SK-N-SH treated with all-trans-retinoic acid at 6 μM for 48 hours (cell line): ENCODE measurements around the gene COPG2.

ENCODE experiments used
- BACH2 ChIP-seq: fragments of 250-450 bp; sonication (Bioruptor Pico); IDR thresholded peaks from 2 replicates; pipeline ENCODE4 v1.9.0; 2021; ENCODE audit warnings: mild to moderate bottlenecking, borderline replicate concordance
- GLIS3 ChIP-seq: fragments of 250-450 bp; sonication (Bioruptor Pico); IDR thresholded peaks from 2 replicates; pipeline ENCODE4 v1.5.0; 2020; ENCODE audit warnings: mild to moderate bottlenecking, moderate library complexity
- PPARA ChIP-seq: fragments of 250-450 bp; sonication (Bioruptor Pico); IDR thresholded peaks from 2 replicates; pipeline ENCODE4 v1.5.0; 2020; ENCODE audit warnings: mild to moderate bottlenecking, borderline replicate concordance
- SNAI2 ChIP-seq: fragments of 250-450 bp; sonication (Bioruptor Pico); IDR thresholded peaks from 2 replicates; pipeline ENCODE4 v1.5.0; 2020; ENCODE audit warnings: mild to moderate bottlenecking, moderate library complexity
- TCF4 ChIP-seq: fragments of 250-450 bp; sonication (Bioruptor Pico); IDR thresholded peaks from 2 replicates; pipeline ENCODE4 v1.8.0; 2021; ENCODE audit warnings: mild to moderate bottlenecking, moderate library complexity, borderline replicate concordance
- ZNF8 ChIP-seq: fragments of 450-650 bp; formaldehyde crosslinking; IDR thresholded peaks from 2 replicates; pipeline ENCODE4 v1.5.0; 2020; ENCODE audit warnings: mild to moderate bottlenecking, moderate library complexity
- TF ChIP-seq, protein P1 (sequence below): fragments of 250-450 bp; sonication (Bioruptor Pico); IDR thresholded peaks from 2 replicates; pipeline ENCODE4 v1.5.1; 2021; ENCODE audit warnings: mild to moderate bottlenecking, moderate library complexity
- TF ChIP-seq, protein P2 (sequence below): fragments of 250-450 bp; sonication (Bioruptor Pico); IDR thresholded peaks from 2 replicates; pipeline ENCODE4 v1.5.0; 2020; ENCODE audit warnings: mild to moderate bottlenecking, moderate library complexity
- TF ChIP-seq, protein P3 (sequence below): fragments of 250-450 bp; sonication (Bioruptor Pico); IDR thresholded peaks from 2 replicates; pipeline ENCODE4 v1.8.0; 2020; ENCODE audit warnings: mild to moderate bottlenecking, moderate library complexity, borderline replicate concordance

DNA sequence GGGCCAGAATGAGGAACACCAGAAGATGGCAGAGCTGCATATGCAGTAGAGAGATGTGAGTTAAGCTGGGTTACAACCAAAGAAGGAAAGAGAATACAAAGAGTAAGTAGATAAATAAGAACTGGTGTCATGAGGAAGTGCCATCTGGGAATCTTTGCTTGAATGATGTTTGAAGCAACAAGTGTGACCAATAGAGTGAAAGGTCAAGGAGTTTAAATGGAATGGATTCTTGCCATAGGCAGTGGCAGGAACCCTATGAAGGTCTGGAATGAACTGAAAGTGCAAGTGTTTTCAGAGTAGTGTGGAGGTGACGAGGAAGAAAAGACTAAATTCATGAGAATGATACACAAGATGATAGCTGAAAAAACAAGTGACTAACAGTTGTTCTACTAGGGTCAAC lies 155.1 kb downstream of the COPG2 start:
- no peak for TF ChIP-seq GLIS3 (CRISPR knock-in tag)
- TF ChIP-seq TCF4 (CRISPR knock-in tag), result no peak
- TF ChIP-seq, protein P1, sequence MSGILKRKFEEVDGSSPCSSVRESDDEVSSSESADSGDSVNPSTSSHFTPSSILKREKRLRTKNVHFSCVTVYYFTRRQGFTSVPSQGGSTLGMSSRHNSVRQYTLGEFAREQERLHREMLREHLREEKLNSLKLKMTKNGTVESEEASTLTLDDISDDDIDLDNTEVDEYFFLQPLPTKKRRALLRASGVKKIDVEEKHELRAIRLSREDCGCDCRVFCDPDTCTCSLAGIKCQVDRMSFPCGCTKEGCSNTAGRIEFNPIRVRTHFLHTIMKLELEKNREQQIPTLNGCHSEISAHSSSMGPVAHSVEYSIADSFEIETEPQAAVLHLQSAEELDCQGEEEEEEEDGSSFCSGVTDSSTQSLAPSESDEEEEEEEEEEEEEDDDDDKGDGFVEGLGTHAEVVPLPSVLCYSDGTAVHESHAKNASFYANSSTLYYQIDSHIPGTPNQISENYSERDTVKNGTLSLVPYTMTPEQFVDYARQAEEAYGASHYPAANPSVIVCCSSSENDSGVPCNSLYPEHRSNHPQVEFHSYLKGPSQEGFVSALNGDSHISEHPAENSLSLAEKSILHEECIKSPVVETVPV (CRISPR knock-in tag), result no peak
- no peak for TF ChIP-seq SNAI2 (CRISPR knock-in tag)
- no peak for TF ChIP-seq PPARA (CRISPR knock-in tag)
- TF ChIP-seq ZNF8 (CRISPR knock-in tag), result no peak
- TF ChIP-seq, protein P2, sequence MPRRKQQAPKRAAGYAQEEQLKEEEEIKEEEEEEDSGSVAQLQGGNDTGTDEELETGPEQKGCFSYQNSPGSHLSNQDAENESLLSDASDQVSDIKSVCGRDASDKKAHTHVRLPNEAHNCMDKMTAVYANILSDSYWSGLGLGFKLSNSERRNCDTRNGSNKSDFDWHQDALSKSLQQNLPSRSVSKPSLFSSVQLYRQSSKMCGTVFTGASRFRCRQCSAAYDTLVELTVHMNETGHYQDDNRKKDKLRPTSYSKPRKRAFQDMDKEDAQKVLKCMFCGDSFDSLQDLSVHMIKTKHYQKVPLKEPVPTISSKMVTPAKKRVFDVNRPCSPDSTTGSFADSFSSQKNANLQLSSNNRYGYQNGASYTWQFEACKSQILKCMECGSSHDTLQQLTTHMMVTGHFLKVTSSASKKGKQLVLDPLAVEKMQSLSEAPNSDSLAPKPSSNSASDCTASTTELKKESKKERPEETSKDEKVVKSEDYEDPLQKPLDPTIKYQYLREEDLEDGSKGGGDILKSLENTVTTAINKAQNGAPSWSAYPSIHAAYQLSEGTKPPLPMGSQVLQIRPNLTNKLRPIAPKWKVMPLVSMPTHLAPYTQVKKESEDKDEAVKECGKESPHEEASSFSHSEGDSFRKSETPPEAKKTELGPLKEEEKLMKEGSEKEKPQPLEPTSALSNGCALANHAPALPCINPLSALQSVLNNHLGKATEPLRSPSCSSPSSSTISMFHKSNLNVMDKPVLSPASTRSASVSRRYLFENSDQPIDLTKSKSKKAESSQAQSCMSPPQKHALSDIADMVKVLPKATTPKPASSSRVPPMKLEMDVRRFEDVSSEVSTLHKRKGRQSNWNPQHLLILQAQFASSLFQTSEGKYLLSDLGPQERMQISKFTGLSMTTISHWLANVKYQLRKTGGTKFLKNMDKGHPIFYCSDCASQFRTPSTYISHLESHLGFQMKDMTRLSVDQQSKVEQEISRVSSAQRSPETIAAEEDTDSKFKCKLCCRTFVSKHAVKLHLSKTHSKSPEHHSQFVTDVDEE (CRISPR knock-in tag), result no peak
- TF ChIP-seq, protein P3, sequence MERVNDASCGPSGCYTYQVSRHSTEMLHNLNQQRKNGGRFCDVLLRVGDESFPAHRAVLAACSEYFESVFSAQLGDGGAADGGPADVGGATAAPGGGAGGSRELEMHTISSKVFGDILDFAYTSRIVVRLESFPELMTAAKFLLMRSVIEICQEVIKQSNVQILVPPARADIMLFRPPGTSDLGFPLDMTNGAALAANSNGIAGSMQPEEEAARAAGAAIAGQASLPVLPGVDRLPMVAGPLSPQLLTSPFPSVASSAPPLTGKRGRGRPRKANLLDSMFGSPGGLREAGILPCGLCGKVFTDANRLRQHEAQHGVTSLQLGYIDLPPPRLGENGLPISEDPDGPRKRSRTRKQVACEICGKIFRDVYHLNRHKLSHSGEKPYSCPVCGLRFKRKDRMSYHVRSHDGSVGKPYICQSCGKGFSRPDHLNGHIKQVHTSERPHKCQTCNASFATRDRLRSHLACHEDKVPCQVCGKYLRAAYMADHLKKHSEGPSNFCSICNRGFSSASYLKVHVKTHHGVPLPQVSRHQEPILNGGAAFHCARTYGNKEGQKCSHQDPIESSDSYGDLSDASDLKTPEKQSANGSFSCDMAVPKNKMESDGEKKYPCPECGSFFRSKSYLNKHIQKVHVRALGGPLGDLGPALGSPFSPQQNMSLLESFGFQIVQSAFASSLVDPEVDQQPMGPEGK, result no peak
- no peak for TF ChIP-seq BACH2 (CRISPR knock-in tag)
